ENCODE results near the gene TUBB. TPM values are rescaled to one million over a fixed set of nuclear protein-coding genes. Genes with fewer than 3 reads are reported as not detected.
A peak's percentile ranks its signal among the peaks of the same experiment; 100 is the strongest.

The TUBB gene
- total and polyA plus RNA-seq, 9 of the 15 experiments (the other 6 are each of a cell fraction or from before 2014, with no cell fraction given) = 971 to 2,870 (median 1,478) TPM

DNA sequence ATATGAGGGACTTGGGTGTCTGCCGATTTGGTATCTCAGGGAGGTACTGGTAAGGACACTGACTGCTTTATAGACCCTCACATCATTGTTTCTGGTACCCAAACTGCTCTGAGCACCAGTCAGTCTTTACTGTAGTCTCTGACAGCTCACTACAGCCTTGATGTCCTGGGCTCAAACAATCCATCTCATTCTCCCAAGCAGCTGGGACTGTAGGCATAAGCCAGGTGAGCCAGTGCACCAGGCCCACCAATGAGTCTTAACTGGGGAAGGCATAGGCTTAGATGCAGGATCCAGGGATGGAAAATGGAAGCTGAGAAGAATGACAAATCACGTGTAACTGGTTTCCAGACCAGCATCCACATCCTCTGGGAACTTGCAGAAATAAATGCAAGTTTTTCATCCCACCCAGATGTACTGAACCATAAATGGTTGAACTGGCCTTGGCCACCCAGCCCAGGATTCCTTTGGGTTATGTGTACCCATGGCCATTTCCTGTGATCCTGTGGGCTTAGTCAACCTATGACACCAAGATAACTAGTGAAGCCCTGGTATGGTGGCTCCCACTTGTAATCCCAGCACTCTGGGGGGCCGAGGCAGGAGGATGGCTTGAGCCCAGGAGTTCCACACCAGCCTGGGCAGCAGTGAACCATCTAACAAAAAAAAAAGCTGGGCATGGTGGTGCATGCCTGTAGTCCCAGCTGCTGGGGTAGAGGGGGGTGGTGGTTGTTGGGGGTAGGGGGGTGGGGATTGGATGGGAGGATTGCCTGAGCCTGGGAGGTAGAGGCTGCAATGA lies 5.8 kb downstream of the TUBB start (continued):
- TF ChIP-seq EGR1 (conservative IDR thresholded peaks at IDR 0.05) (no peak), TAF7 (tag; IDR thresholded peaks at IDR 0.05) (no peak), ZNF431 (CRISPR knock-in tag; IDR thresholded peaks at IDR 0.05) (no peak), ZNF133 (CRISPR knock-in tag; IDR thresholded peaks at IDR 0.05) (no peak), TEAD4 (IDR thresholded peaks at IDR 0.05; ENCODE audit: low read length) (no peak; the same call in 1 of the 2 replicates), TEAD4 (CRISPR knock-in tag; IDR thresholded peaks at IDR 0.05; ENCODE audit: borderline replicate concordance) (no peak), ZNF324 (CRISPR knock-in tag; IDR thresholded peaks at IDR 0.05) (no peak), CREM (IDR thresholded peaks at IDR 0.05; ENCODE audit: low read depth) (no peak), NCOA4 (IDR thresholded peaks at IDR 0.05; ENCODE audit: partially characterized antibody) (no peak), ILF3 (IDR thresholded peaks at IDR 0.05; ENCODE audit: borderline replicate concordance) (peak; percentile 92), BRCA1 (IDR thresholded peaks at IDR 0.05) (no peak), BRCA1 (CRISPR knock-in tag; IDR thresholded peaks at IDR 0.05) (no peak), BRD4 (IDR thresholded peaks at IDR 0.05) (no peak), LARP7 (IDR thresholded peaks at IDR 0.05) (no peak), ILK (tag; IDR thresholded peaks at IDR 0.05; ENCODE audit: borderline replicate concordance, low read depth) (no peak), GTF2A2 (tag; IDR thresholded peaks at IDR 0.05) (no peak), PTBP1 (IDR thresholded peaks at IDR 0.05; ENCODE audit: low read depth, low read length) (0 out of 2 replicates have a peak, but pooled peaks have one; percentile 32), TAF15 (IDR thresholded peaks at IDR 0.05; ENCODE audit: low read depth, low read length) (no peak), ZNF175 (CRISPR knock-in tag; IDR thresholded peaks at IDR 0.05; ENCODE audit: low read depth) (no peak), IRF2 (CRISPR knock-in tag; IDR thresholded peaks at IDR 0.05) (no peak)
- TF ChIP-seq, protein P1, sequence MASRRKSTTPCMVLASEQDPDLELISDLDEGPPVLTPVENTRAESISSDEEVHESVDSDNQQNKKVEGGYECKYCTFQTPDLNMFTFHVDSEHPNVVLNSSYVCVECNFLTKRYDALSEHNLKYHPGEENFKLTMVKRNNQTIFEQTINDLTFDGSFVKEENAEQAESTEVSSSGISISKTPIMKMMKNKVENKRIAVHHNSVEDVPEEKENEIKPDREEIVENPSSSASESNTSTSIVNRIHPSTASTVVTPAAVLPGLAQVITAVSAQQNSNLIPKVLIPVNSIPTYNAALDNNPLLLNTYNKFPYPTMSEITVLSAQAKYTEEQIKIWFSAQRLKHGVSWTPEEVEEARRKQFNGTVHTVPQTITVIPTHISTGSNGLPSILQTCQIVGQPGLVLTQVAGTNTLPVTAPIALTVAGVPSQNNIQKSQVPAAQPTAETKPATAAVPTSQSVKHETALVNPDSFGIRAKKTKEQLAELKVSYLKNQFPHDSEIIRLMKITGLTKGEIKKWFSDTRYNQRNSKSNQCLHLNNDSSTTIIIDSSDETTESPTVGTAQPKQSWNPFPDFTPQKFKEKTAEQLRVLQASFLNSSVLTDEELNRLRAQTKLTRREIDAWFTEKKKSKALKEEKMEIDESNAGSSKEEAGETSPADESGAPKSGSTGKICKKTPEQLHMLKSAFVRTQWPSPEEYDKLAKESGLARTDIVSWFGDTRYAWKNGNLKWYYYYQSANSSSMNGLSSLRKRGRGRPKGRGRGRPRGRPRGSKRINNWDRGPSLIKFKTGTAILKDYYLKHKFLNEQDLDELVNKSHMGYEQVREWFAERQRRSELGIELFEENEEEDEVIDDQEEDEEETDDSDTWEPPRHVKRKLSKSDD (conservative IDR thresholded peaks at IDR 0.05; ENCODE audit: low read length) = no peak
- TF ChIP-seq, protein P2, sequence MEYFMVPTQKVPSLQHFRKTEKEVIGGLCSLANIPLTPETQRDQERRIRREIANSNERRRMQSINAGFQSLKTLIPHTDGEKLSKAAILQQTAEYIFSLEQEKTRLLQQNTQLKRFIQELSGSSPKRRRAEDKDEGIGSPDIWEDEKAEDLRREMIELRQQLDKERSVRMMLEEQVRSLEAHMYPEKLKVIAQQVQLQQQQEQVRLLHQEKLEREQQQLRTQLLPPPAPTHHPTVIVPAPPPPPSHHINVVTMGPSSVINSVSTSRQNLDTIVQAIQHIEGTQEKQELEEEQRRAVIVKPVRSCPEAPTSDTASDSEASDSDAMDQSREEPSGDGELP (CRISPR knock-in tag; IDR thresholded peaks at IDR 0.05; ENCODE audit: borderline replicate concordance) = peak; percentile 61
- TF ChIP-seq, protein P3, sequence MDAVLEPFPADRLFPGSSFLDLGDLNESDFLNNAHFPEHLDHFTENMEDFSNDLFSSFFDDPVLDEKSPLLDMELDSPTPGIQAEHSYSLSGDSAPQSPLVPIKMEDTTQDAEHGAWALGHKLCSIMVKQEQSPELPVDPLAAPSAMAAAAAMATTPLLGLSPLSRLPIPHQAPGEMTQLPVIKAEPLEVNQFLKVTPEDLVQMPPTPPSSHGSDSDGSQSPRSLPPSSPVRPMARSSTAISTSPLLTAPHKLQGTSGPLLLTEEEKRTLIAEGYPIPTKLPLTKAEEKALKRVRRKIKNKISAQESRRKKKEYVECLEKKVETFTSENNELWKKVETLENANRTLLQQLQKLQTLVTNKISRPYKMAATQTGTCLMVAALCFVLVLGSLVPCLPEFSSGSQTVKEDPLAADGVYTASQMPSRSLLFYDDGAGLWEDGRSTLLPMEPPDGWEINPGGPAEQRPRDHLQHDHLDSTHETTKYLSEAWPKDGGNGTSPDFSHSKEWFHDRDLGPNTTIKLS (IDR thresholded peaks at IDR 0.05; ENCODE audit: borderline replicate concordance, low read depth) = no peak

All from K562 (cell line).